Epithelial cell of proximal tubule (primary cell): ENCODE results near the gene CPNE4. TPM values are rescaled to one million over a fixed set of nuclear protein-coding genes. Genes with fewer than 3 reads are reported as not detected.

Experiments used
- DNase-seq: peaks from one replicate; pipeline ENCODE4 v3.0.0-alpha.2; 2011; ENCODE audit warnings: low read depth
- H3K4me3 ChIP-seq: 2 replicates; pipeline ENCODE4 v1.5.1; 2011; ENCODE audit warnings: low read depth, mild to moderate bottlenecking, low read length
- total RNA-seq: library from RNA; depleted of rRNA; stranded (reverse); fragments of >200 nt; gene quantifications from 2 replicates; pipeline ENCODE4 v1.2.3, GENCODE V29; 2015
- TF ChIP-seq, protein P1 (sequence below): conservative IDR thresholded peaks from 2 replicates; pipeline ENCODE4 v1.5.1; 2012; ENCODE audit warnings: low read depth, mild to moderate bottlenecking, low read length

CPNE4 gene
- total RNA-seq, 1 donor from 2014 or later, result 4.1 TPM

DNA sequence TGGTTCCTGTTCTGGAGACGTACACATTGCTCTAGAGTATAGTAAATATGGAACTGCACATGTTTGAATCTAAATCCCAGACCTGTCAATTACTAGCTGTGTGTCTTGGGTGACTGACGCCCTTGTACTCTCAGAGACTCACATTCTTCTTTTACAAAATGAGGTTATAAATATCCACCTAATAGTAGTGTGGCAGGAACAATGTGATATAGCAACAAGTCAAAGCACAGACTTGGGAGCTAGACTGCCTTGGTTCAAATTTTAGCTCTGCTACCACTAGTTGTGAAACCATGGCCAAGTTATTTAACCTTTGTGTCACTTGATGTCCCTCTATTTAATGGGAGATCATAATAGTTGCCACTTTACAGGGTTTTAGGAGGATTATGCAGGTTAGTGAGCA lies 245.6 kb downstream of the CPNE4 start:
- no peak overlapping the region for H3K4me3 ChIP-seq
- DNase-seq, result no peak
- TF ChIP-seq, protein P1, sequence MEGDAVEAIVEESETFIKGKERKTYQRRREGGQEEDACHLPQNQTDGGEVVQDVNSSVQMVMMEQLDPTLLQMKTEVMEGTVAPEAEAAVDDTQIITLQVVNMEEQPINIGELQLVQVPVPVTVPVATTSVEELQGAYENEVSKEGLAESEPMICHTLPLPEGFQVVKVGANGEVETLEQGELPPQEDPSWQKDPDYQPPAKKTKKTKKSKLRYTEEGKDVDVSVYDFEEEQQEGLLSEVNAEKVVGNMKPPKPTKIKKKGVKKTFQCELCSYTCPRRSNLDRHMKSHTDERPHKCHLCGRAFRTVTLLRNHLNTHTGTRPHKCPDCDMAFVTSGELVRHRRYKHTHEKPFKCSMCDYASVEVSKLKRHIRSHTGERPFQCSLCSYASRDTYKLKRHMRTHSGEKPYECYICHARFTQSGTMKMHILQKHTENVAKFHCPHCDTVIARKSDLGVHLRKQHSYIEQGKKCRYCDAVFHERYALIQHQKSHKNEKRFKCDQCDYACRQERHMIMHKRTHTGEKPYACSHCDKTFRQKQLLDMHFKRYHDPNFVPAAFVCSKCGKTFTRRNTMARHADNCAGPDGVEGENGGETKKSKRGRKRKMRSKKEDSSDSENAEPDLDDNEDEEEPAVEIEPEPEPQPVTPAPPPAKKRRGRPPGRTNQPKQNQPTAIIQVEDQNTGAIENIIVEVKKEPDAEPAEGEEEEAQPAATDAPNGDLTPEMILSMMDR, result no peak

- DNase-seq, result no peak
- H3K4me3 ChIP-seq, result no peak overlapping the region
- TF ChIP-seq, protein P1, result no peak
These were observed 248.4 kb downstream of the CPNE4 start for GRCh38 chr3:131786386-131786785.

GRCh38 chr3:131782751-131783150 lies 252.1 kb downstream of the CPNE4 start:
- TF ChIP-seq, protein P1, result no peak
- DNase-seq, result no peak
- no peak overlapping the region for H3K4me3 ChIP-seq

GRCh38 chr3:131778526-131778925 lies 256.3 kb downstream of the CPNE4 start:
- TF ChIP-seq, protein P1, result no peak
- no peak for DNase-seq
- no peak overlapping the region for H3K4me3 ChIP-seq

- DNase-seq, result no peak
- H3K4me3 ChIP-seq, result no peak overlapping the region
- TF ChIP-seq, protein P1, result no peak
These were observed 259.2 kb downstream of the CPNE4 start for GRCh38 chr3:131775650-131776049.

DNA sequence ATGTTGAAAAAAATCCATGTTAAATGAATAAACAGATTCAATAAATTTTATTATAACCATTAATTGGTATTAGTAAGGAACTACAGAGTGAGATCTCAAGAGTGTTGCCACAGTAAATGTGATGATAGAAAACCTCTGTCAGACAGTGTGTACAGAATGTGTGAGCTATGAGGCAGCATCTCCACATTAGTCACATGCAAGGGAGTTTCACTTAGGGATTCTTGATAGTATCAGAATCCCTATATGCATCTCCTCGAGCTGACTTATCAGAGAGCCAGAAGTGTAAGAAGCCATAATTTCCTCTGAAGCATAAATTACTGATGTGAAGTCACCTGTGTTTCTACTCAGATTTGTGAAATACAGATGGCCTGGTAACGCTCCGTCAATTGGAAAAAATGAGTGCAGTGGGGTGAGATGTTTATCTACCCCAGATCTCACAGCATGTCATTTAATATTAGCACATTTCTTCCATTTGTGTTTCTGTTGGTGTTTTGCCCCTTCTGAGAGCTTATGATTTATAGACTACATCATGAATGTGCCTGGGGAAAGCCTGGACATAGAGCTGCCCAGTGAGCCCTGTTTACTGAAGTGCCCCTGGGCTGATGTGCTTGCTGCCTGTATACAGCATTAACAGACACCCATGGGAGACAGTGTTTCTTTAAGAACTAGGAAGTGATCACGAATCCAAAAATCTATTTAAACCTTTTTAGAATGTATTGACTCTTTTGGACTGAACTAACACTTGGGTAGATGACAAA lies 262.4 kb downstream of the CPNE4 start:
- DNase-seq, result no peak
- TF ChIP-seq, protein P1, result no peak
- H3K4me3 ChIP-seq, result no peak overlapping the region

- DNase-seq, result no peak
- TF ChIP-seq, protein P1, result no peak
- no peak overlapping the region for H3K4me3 ChIP-seq
These were observed 271.7 kb downstream of the CPNE4 start for GRCh38 chr3:131762981-131763564.
